B cell (primary cell): Measurements from ENCODE around the gene RAD51B.

ENCODE experiments used
- EZH2 ChIP-seq: IDR thresholded peaks from 2 replicates; pipeline ENCODE4 v1.6.1; 2012; ENCODE audit warnings: borderline replicate concordance, low read depth, mild to moderate bottlenecking, moderate library complexity, low read length; ENCODE audit not compliant: insufficient read depth, poor library complexity, severe bottlenecking
- TF ChIP-seq, protein P1 (sequence below): fragments of 200-600 bp; IDR thresholded peaks from one replicate; pipeline ENCODE4 v1.8.0; 2022; ENCODE audit warnings: antibody characterized with exemption, mild to moderate bottlenecking

DNA sequence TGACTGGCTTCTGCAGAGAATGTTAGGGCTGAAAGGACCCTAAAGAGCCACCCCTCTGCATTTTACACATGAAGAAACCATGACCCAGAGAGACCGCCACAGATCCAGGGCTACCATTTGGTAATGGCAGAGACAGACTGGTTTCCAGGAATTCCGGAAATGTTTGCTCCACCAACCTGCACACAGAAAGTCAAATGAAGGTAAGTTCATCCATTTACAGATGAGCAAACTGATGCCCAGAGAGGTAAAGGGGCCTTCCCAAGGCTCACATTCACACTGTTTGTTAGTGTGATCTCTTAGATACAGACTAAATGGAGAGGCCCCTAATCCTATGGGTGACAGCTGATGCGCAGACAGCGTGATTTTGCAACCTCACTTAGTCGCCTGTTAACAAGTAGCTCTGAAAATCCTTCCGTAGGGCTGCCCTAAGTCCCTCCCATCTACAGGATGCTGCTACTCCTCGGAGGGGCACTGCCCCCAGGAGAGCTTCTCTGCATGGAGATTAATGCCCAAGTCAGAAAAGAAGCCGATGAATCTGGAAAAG lies 939.5 kb downstream of the RAD51B start:
- TF ChIP-seq, protein P1, sequence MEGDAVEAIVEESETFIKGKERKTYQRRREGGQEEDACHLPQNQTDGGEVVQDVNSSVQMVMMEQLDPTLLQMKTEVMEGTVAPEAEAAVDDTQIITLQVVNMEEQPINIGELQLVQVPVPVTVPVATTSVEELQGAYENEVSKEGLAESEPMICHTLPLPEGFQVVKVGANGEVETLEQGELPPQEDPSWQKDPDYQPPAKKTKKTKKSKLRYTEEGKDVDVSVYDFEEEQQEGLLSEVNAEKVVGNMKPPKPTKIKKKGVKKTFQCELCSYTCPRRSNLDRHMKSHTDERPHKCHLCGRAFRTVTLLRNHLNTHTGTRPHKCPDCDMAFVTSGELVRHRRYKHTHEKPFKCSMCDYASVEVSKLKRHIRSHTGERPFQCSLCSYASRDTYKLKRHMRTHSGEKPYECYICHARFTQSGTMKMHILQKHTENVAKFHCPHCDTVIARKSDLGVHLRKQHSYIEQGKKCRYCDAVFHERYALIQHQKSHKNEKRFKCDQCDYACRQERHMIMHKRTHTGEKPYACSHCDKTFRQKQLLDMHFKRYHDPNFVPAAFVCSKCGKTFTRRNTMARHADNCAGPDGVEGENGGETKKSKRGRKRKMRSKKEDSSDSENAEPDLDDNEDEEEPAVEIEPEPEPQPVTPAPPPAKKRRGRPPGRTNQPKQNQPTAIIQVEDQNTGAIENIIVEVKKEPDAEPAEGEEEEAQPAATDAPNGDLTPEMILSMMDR: no peak
- TF ChIP-seq EZH2: no peak
